PC-9 (cell line): ENCODE data around the gene SMOC2. TPM values are rescaled to one million over a fixed set of nuclear protein-coding genes. Genes with fewer than 3 reads are reported as not detected.
A peak's percentile ranks its signal among the peaks of the same experiment; 100 is the strongest.
"Not testable (repeated sequence)": the region's sequence is repeated elsewhere in the genome, so short reads cannot be mapped to it uniquely, and the experiment has no call there.

Experiments used
- BruUV-seq: library from RNA; stranded (reverse); fragments of 400-500 nt; replicated peaks from 2 replicates; lab custom pipeline; 2021; lab: Mats Ljungman, UMichigan
- CTCF ChIA-PET: fragments of 300-600 bp; sonication (Branson Sonifier 250); formaldehyde crosslinking; loops from one replicate; lab custom pipeline; 2022; ENCODE audit warnings: antibody characterized with exemption; lab: Charles Lee
- POLR2A ChIA-PET: fragments of 300-600 bp; sonication (Branson Sonifier 250); formaldehyde crosslinking; loops from one replicate; lab custom pipeline; 2022; ENCODE audit warnings: antibody characterized with exemption; ENCODE audit not compliant: unreplicated experiment; lab: Charles Lee
- DNase-seq, 2 experiments: peaks; one replicate each; pipeline versions ENCODE4 v3.0.0 to v3.0.0-alpha.2; 2015 to 2022; ENCODE audit warnings: mixed read lengths in 1 of 2
- H2AFZ ChIP-seq: fragments of 200-600 bp; sonication (generic); 2 replicates; pipeline ENCODE4 v1.8.1; 2017; ENCODE audit warnings: antibody characterized with exemption
- H3F3A ChIP-seq: fragments of 200-600 bp; sonication (generic); 2 replicates; pipeline ENCODE4 v1.8.1; 2017; ENCODE audit warnings: antibody characterized with exemption, mild to moderate bottlenecking, low read depth; ENCODE audit not compliant: insufficient read depth
- H3K27ac ChIP-seq: fragments of 200-600 bp; sonication (generic); 2 replicates; pipeline ENCODE4 v1.6.1; 2016; ENCODE audit warnings: mixed run types
- H3K27me3 ChIP-seq: fragments of 200-600 bp; sonication (generic); 2 replicates; pipeline ENCODE4 v1.6.1; 2016; ENCODE audit warnings: low read depth, mixed run types; ENCODE audit not compliant: insufficient read depth
- H3K36me3 ChIP-seq: fragments of 200-600 bp; sonication (generic); 2 replicates; pipeline ENCODE4 v1.6.1; 2016; ENCODE audit warnings: low read depth, mixed run types
- H3K4me1 ChIP-seq: fragments of 200-600 bp; sonication (generic); replicated peaks from 2 replicates; pipeline ENCODE4 v1.6.1; 2016; ENCODE audit warnings: mixed run types; ENCODE audit not compliant: insufficient read depth
- H3K4me2 ChIP-seq: fragments of 200-600 bp; sonication (generic); 2 replicates; pipeline ENCODE4 v1.6.1; 2017; ENCODE audit warnings: mixed run types
- H3K4me3 ChIP-seq: fragments of 200-600 bp; sonication (generic); 2 replicates; pipeline ENCODE4 v1.6.1; 2016; ENCODE audit warnings: mixed run types
- H3K79me2 ChIP-seq: fragments of 200-600 bp; sonication (generic); 2 replicates; pipeline ENCODE4 v1.6.1; 2017; ENCODE audit warnings: low read depth, mixed run types
- H3K9me2 ChIP-seq: fragments of 200-600 bp; sonication (generic); 2 replicates; pipeline ENCODE4 v1.8.1; 2017; ENCODE audit warnings: mild to moderate bottlenecking; ENCODE audit not compliant: insufficient read depth
- H3K9me3 ChIP-seq: fragments of 200-600 bp; sonication (generic); 2 replicates; pipeline ENCODE4 v1.8.1; 2016; ENCODE audit warnings: low read depth; ENCODE audit not compliant: insufficient read depth
- H4K20me1 ChIP-seq: fragments of 200-600 bp; sonication (generic); 2 replicates; pipeline ENCODE4 v1.8.1; 2017; ENCODE audit not compliant: insufficient read depth
- CTCF ChIP-seq: fragments of 200-600 bp; sonication (generic); conservative IDR thresholded peaks from 2 replicates; pipeline ENCODE4 v1.6.1; 2017; ENCODE audit warnings: mixed run types, antibody characterized with exemption, mild to moderate bottlenecking, moderate library complexity
- EZH2 ChIP-seq: fragments of 200-600 bp; sonication (generic); IDR thresholded peaks from 2 replicates; pipeline ENCODE4 v1.8.0; 2017; ENCODE audit warnings: antibody characterized with exemption, low read depth
- intact Hi-C: fragments of 100-400 bp; cut with micrococcal nuclease; formaldehyde crosslinking; loops from one replicate; pipeline ENCODE4 v1.10.0; 2022; ENCODE audit not compliant: unreplicated experiment
- total RNA-seq: library from RNA; stranded (reverse); gene quantifications from 2 replicates; pipeline ENCODE4 v1.2.3, GENCODE V29; 2021

Gene SMOC2
- total RNA-seq, 1 experiment from 2014 or later = not detected

- Histone ChIP-seq H3K4me2 (peak overlapping the region; percentile 54; the same call in 1 of the 2 replicates), H3K9me3 (no peaks in the 10 kb centered on the region; the same call in 1 of the 2 replicates), H3K27ac (peak overlapping the region; percentile 97), H3K4me3 (no peak overlapping the region), H4K20me1 (no peaks in the 10 kb centered on the region), H3K79me2 (no peaks in the 10 kb centered on the region), H3K27me3 (no peaks in the 10 kb centered on the region), H3K9me2 (no peaks in the 10 kb centered on the region), H3K36me3 (no peaks in the 10 kb centered on the region; the same call in 1 of the 2 replicates), H2AFZ (peak overlapping the region; percentile 69; the same call in 1 of the 2 replicates), H3F3A (peaks cover 24% of the 10 kb centered on the region), H3K4me1 (peaks cover 42% of the 10 kb centered on the region)
- ChIA-PET POLR2A (no interaction called here), CTCF (no interaction called here)
- intact Hi-C loops = loop anchor here (5.0 kb wide), 1 partner anchor 34 kb away; no protein-coding TSS in a partner anchor
- BruUV-seq = no TSS peak
- no peak for TF ChIP-seq EZH2
- TF ChIP-seq CTCF = no peak
- DNase-seq = no peak
Observed at GRCh38 chr6:168675933-168676551, 235.1 kb downstream of the SMOC2 start.

- Histone ChIP-seq H3F3A (peaks cover 24% of the 10 kb centered on the region), H3K4me3 (no peak overlapping the region), H4K20me1 (no peaks in the 10 kb centered on the region), H3K9me3 (no peaks in the 10 kb centered on the region; the same call in 1 of the 2 replicates), H3K27ac (peak overlapping the region; percentile 97), H3K9me2 (no peaks in the 10 kb centered on the region), H3K79me2 (no peaks in the 10 kb centered on the region), H3K4me1 (peaks cover 42% of the 10 kb centered on the region), H3K36me3 (no peaks in the 10 kb centered on the region; the same call in 1 of the 2 replicates), H3K4me2 (peak overlapping the region; percentile 54), H3K27me3 (no peaks in the 10 kb centered on the region), H2AFZ (peak overlapping the region; percentile 69; the same call in 1 of the 2 replicates)
- TF ChIP-seq EZH2 (no peak), CTCF (no peak)
- ChIA-PET POLR2A (interaction anchor here (0.7 kb wide), 1 partner anchor 34 kb away, joined by 5 read pairs; no protein-coding TSS in a partner anchor), CTCF (no interaction called here)
- intact Hi-C loops = loop anchor here (1.0 to 5.0 kb wide), 2 partner anchors 11 to 34 kb away; no protein-coding TSS in a partner anchor
- BruUV-seq = TSS peak; percentile 65
- peak in 1 of 2 experiments; percentile 79 for DNase-seq
Observed at GRCh38 chr6:168676552-168677322, 235.8 kb downstream of the SMOC2 start.

GRCh38 chr6:168677323-168677781 is 236.4 kb downstream of the SMOC2 start:
- H3K36me3 ChIP-seq, H3K4me3 ChIP-seq, BruUV-seq, CTCF ChIA-PET, H3K9me3 ChIP-seq, H4K20me1 ChIP-seq, H3K79me2 ChIP-seq, H3K9me2 ChIP-seq, H3K27me3 ChIP-seq: not testable (repeated sequence)
- Histone ChIP-seq H3K27ac (peak overlapping the region; percentile 97), H3K4me1 (peaks cover 42% of the 10 kb centered on the region), H3F3A (peaks cover 24% of the 10 kb centered on the region), H3K4me2 (peak overlapping the region; percentile 82), H2AFZ (peak overlapping the region; percentile 69; the same call in 1 of the 2 replicates)
- POLR2A ChIA-PET = interaction anchor here (0.7 kb wide), 1 partner anchor 34 kb away, joined by 5 read pairs; no protein-coding TSS in a partner anchor
- intact Hi-C loops = loop anchor here (1.0 to 5.0 kb wide), 2 partner anchors 10 to 35 kb away; no protein-coding TSS in a partner anchor
- DNase-seq = peak; percentile 72 to 97
